ENCODE results near the gene GTPBP2.

The GTPBP2 gene

DNA sequence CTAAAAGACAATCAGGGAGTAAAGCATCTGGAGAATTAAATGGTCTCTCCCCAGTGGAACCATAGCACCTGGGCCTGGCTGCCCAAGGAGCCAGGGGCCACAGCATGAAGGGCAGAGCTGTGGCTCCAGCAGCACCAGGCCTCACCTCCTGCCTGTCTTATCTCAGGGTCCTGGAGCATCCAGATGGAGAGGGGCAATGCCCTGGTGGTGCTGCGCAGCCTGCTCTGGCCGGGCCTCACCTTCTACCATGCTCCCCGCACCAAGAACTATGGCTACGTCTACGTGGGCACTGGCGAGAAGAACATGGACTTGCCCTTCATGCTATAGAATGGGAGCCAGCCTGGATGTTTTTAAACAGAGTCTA lies 41.5 kb upstream of the GTPBP2 start:
- H3K27me3 ChIP-seq (ENCODE audit: insufficient read depth, low read length): no peaks in the 10 kb centered on the region
- H3F3A ChIP-seq (ENCODE audit: insufficient read depth, low read length): no peaks in the 10 kb centered on the region
- no peak overlapping the region for H3K4me2 ChIP-seq (ENCODE audit: low read length)
- peaks cover 9% of the 10 kb centered on the region for H3K4me1 ChIP-seq (ENCODE audit: insufficient read depth, low read length, severe bottlenecking)
- TF ChIP-seq, protein P1, sequence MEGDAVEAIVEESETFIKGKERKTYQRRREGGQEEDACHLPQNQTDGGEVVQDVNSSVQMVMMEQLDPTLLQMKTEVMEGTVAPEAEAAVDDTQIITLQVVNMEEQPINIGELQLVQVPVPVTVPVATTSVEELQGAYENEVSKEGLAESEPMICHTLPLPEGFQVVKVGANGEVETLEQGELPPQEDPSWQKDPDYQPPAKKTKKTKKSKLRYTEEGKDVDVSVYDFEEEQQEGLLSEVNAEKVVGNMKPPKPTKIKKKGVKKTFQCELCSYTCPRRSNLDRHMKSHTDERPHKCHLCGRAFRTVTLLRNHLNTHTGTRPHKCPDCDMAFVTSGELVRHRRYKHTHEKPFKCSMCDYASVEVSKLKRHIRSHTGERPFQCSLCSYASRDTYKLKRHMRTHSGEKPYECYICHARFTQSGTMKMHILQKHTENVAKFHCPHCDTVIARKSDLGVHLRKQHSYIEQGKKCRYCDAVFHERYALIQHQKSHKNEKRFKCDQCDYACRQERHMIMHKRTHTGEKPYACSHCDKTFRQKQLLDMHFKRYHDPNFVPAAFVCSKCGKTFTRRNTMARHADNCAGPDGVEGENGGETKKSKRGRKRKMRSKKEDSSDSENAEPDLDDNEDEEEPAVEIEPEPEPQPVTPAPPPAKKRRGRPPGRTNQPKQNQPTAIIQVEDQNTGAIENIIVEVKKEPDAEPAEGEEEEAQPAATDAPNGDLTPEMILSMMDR (IDR thresholded peaks at IDR 0.05; ENCODE audit: low read length): no peak
- TF ChIP-seq EZH2 (IDR thresholded peaks at IDR 0.05; ENCODE audit: borderline replicate concordance, low read length): no peak
- H2AFZ ChIP-seq (ENCODE audit: low read length): no peak overlapping the region
- H3K9me3 ChIP-seq (ENCODE audit: low read length): no peaks in the 10 kb centered on the region
- no peaks in the 10 kb centered on the region for H3K79me2 ChIP-seq (ENCODE audit: insufficient read depth, low read length)
- H3K9me2 ChIP-seq (ENCODE audit: low read depth, low read length): no peaks in the 10 kb centered on the region
- no peaks in the 10 kb centered on the region for H4K20me1 ChIP-seq (ENCODE audit: insufficient read depth, low read length)
- H3K9ac ChIP-seq (ENCODE audit: low read length): no peak overlapping the region
- no peak overlapping the region for H3K4me3 ChIP-seq (ENCODE audit: low read depth, low read length, poor library complexity, severe bottlenecking)
- H3K36me3 ChIP-seq (ENCODE audit: insufficient read depth, low read length): peaks cover 47% of the 10 kb centered on the region
- H3K27ac ChIP-seq (ENCODE audit: low read depth, low read length, poor library complexity, severe bottlenecking): no peak overlapping the region

DNA sequence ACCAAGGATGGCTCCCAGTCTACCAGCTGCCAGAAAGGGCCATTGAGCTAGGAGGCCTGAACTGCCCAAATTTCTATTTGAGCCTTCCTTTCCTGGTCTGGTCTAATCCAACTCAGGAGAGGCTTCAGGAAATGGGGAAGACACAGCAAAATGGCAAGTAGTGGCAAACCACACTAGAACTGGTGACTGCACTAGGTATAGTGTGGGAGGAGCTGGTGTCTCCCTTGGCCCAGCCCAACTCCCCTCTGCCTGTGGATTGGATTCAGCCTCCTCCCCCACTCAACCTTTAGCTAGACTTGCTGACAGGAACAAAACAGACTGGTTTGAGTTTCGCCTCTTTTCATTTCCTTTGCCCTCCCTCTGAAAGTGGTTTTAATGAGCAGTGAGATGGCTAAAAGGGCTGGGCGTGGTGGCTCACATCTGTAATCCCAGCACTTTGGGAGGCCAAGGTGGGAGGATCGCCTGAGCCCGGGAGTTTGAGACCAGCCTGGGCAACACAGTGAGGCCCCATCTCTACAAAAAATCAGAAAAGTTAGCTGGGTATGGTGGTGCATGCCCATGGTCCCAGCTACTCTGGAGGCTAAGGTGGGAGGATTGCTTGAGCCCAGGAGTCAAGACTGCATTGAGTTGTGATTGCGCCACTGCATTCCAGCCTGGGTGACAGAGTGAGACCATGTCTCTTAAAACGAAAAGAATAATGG lies 41.0 kb upstream of the GTPBP2 start:
- H3K36me3 ChIP-seq (ENCODE audit: insufficient read depth, low read length): peaks cover 42% of the 10 kb centered on the region
- no peak overlapping the region for H3K9ac ChIP-seq (ENCODE audit: low read length)
- H3K4me3 ChIP-seq (ENCODE audit: low read depth, low read length, poor library complexity, severe bottlenecking): no peak overlapping the region
- H3K79me2 ChIP-seq (ENCODE audit: insufficient read depth, low read length): no peaks in the 10 kb centered on the region
- no peaks in the 10 kb centered on the region for H3K27me3 ChIP-seq (ENCODE audit: insufficient read depth, low read length)
- peaks cover 9% of the 10 kb centered on the region for H3K4me1 ChIP-seq (ENCODE audit: insufficient read depth, low read length, severe bottlenecking)
- no peaks in the 10 kb centered on the region for H3F3A ChIP-seq (ENCODE audit: insufficient read depth, low read length)
- no peaks in the 10 kb centered on the region for H4K20me1 ChIP-seq (ENCODE audit: insufficient read depth, low read length)
- TF ChIP-seq, protein P1 (IDR thresholded peaks at IDR 0.05; ENCODE audit: low read length): no peak
- TF ChIP-seq EZH2 (IDR thresholded peaks at IDR 0.05; ENCODE audit: borderline replicate concordance, low read length): no peak
- no peaks in the 10 kb centered on the region for H3K9me3 ChIP-seq (ENCODE audit: low read length)
- no peak overlapping the region for H3K27ac ChIP-seq (ENCODE audit: low read depth, low read length, poor library complexity, severe bottlenecking)
- H2AFZ ChIP-seq (ENCODE audit: low read length): no peak overlapping the region
- no peaks in the 10 kb centered on the region for H3K9me2 ChIP-seq (ENCODE audit: low read depth, low read length)
- no peak overlapping the region for H3K4me2 ChIP-seq (ENCODE audit: low read length)

DNA sequence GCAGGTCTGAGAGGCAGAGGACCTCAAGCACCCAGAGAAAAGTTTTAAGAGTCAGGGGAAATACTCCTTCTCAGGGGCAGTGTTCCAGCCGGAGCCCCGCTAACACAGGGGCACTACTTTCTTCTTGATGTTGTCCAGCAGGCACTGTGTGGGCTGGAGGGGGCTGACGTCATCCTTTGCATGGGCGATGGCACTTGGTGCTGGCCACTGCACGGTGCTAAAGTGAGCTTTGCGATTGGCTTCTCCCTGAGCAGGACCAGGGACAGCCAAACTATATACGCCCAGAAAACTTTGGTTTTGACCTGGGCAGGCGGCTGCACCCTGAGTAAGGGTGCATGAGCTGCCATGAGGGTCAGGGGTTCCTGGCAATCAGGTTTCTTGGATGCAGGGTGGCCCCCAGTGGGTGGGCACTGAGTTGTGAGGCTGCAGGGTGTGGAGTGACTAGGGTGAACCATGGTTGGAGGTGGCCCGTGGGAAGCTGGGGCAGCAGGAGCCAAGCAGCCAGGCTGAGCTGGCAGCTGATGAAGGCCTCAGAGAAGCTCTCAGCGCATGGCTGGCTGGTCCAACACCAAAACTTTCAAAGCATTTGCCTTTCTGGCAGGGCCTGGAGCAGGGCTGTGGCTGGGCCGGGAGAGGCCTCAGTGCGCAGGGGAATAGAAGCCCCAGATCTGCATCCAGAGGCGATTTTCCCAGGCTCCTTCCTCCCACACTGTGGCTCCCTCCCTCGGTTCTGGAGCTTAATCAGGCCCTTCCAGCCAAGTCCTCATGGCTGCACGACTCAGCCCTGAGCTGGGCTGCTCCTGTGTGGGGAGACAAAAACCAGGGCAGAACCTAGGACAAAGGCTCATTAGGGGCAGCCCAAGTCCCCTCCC lies 40.2 kb upstream of the GTPBP2 start:
- Histone ChIP-seq H3K27ac (ENCODE audit: low read depth, low read length, poor library complexity, severe bottlenecking) (no peak overlapping the region), H3K9me2 (ENCODE audit: low read depth, low read length) (no peaks in the 10 kb centered on the region), H3K4me2 (ENCODE audit: low read length) (no peak overlapping the region), H3K36me3 (ENCODE audit: insufficient read depth, low read length) (peaks cover 34% of the 10 kb centered on the region), H3K9ac (ENCODE audit: low read length) (no peak overlapping the region), H3K27me3 (ENCODE audit: insufficient read depth, low read length) (no peaks in the 10 kb centered on the region), H3F3A (ENCODE audit: insufficient read depth, low read length) (no peaks in the 10 kb centered on the region), H3K9me3 (ENCODE audit: low read length) (no peaks in the 10 kb centered on the region), H3K79me2 (ENCODE audit: insufficient read depth, low read length) (no peaks in the 10 kb centered on the region), H3K4me3 (ENCODE audit: low read depth, low read length, poor library complexity, severe bottlenecking) (no peak overlapping the region), H2AFZ (ENCODE audit: low read length) (no peak overlapping the region), H3K4me1 (ENCODE audit: insufficient read depth, low read length, severe bottlenecking) (peaks cover 9% of the 10 kb centered on the region), H4K20me1 (ENCODE audit: insufficient read depth, low read length) (no peaks in the 10 kb centered on the region)
- no peak for TF ChIP-seq EZH2 (IDR thresholded peaks at IDR 0.05; ENCODE audit: borderline replicate concordance, low read length)
- TF ChIP-seq, protein P1 (IDR thresholded peaks at IDR 0.05; ENCODE audit: low read length): no peak

Data from OCI-LY1 (cell line).